H1 (cell line): ENCODE results near the gene EVC2. TPM values are rescaled to one million over a fixed set of nuclear protein-coding genes. Genes with fewer than 3 reads are reported as not detected.

Experiments
- BACH1 ChIP-seq: IDR thresholded peaks from 2 replicates; pipeline ENCODE4 v1.6.1; 2012; ENCODE audit warnings: low read length, improper control_type of control experiment
- CBX5 ChIP-seq: fragments of 300-800, 300-1000 bp; sonication (generic); IDR thresholded peaks from 2 replicates; pipeline ENCODE4 v1.7.1; 2016; ENCODE audit warnings: antibody characterized with exemption, low read length, low read depth
- CHD7 ChIP-seq: fragments of 300-600 bp; sonication (generic); IDR thresholded peaks from 2 replicates; pipeline ENCODE4 v1.7.1; 2012; ENCODE audit warnings: low read length, moderate library complexity, mild to moderate bottlenecking, inconsistent platforms; ENCODE audit not compliant: insufficient replicate concordance
- EGR1 ChIP-seq: IDR thresholded peaks from 2 replicates; pipeline ENCODE4 v1.6.1; 2011; ENCODE audit warnings: low read depth, low read length, borderline replicate concordance
- FOSL1 ChIP-seq: IDR thresholded peaks from 2 replicates; pipeline ENCODE4 v1.6.1; 2011; ENCODE audit warnings: mild to moderate bottlenecking, low read depth, low read length, moderate library complexity; ENCODE audit not compliant: insufficient read depth
- JUND ChIP-seq: IDR thresholded peaks from 2 replicates; pipeline ENCODE4 v1.6.1; 2011; ENCODE audit warnings: mild to moderate bottlenecking, improper control_type of control experiment, low read length
- RXRA ChIP-seq: IDR thresholded peaks from 2 replicates; pipeline ENCODE4 v1.6.1; 2011; ENCODE audit warnings: low read depth, mild to moderate bottlenecking, low read length, moderate library complexity; ENCODE audit not compliant: insufficient read depth
- TCF12 ChIP-seq: IDR thresholded peaks from 2 replicates; pipeline ENCODE4 v1.6.1; 2011; ENCODE audit warnings: low read depth, mild to moderate bottlenecking, low read length
- polyA plus RNA-seq, 7 experiments: library from polyadenylated mRNA; depleted of rRNA in 3 of 7; stranded (reverse) in 5 of 7; unstranded in 2 of 7; fragments of >200 nt in 5 of 7; fragments of 200-250 nt in 2 of 7; gene quantifications; 1 replicate in 5 of 7; 2 replicates in 1 of 7; 4 replicates in 1 of 7; pipeline versions ENCODE4 v1.2.1 to v1.2.3, GENCODE V29; 2011 to 2013; ENCODE audit warnings: missing spikeins in 2 of 7, mixed read lengths in 2 of 7
- total RNA-seq: library from RNA; stranded (reverse); fragmentation: NEBNext Ultra II Directional; extraction: Animal tissue kit (Norgen Biotek cat#: 25700); gene quantifications from 2 replicates; pipeline ENCODE4 v1.2.1, GENCODE V29; 2021

The EVC2 gene
- total and polyA plus RNA-seq, 2 of the 8 experiments (the other 6 are each of a cell fraction or from before 2014, with no cell fraction given), result 0.73 to 5.9 TPM

- no peak for TF ChIP-seq CHD7
- no peak for TF ChIP-seq CBX5
- no peak for TF ChIP-seq JUND
- TF ChIP-seq RXRA, result no peak
- no peak for TF ChIP-seq BACH1
- no peak for TF ChIP-seq FOSL1
- TF ChIP-seq TCF12, result no peak
- TF ChIP-seq EGR1, result no peak
Observed at GRCh38 chr4:5707366-5707765, 993 bp downstream of the EVC2 start (continued).
